K562 (cell line): ENCODE data around the gene PTK6. TPM values are rescaled to one million over a fixed set of nuclear protein-coding genes. Genes with fewer than 3 reads are reported as not detected.

ENCODE experiments used
- AFF4 ChIP-seq: sonication (generic); formaldehyde crosslinking; IDR thresholded peaks from 2 replicates; pipeline ENCODE4 v1.8.0; 2023; ENCODE audit warnings: mild to moderate bottlenecking, missing genetic modification reagents
- CEBPG ChIP-seq, 3 experiments: fragments of 200-800 bp in 1 of 3; sonication (Bioruptor generic) in 1 of 3; sonication (generic) in 1 of 3; formaldehyde crosslinking in 1 of 3; IDR thresholded peaks in 2 of 3; conservative IDR thresholded peaks in 1 of 3; 2 replicates each; pipeline versions ENCODE4 v1.6.1 to v1.8.0; 2016 to 2022; ENCODE audit warnings: missing compliant biosample characterization in 2 of 3, missing genetic modification characterization in 2 of 3, mild to moderate bottlenecking in 1 of 3, missing genetic modification reagents in 1 of 3
- CREB1 ChIP-seq, 2 experiments: sonication (generic) in 1 of 2; formaldehyde crosslinking in 1 of 2; IDR thresholded peaks; 2 replicates each; pipeline versions ENCODE4 v1.6.1 to v1.8.0; 2012 to 2022; ENCODE audit warnings: inconsistent platforms in 1 of 2, mild to moderate bottlenecking in 1 of 2, missing genetic modification reagents in 1 of 2, moderate library complexity in 1 of 2
- DNMT1 ChIP-seq: fragments of 450-650 bp; IDR thresholded peaks from 2 replicates; pipeline ENCODE4 v1.6.1; 2016; ENCODE audit warnings: antibody characterized with exemption, mild to moderate bottlenecking
- HLTF ChIP-seq: fragments of 450-650 bp; IDR thresholded peaks from 2 replicates; pipeline ENCODE4 v1.6.1; 2016
- KDM1A ChIP-seq, 2 experiments: fragments of 450-650 bp; IDR thresholded peaks; 2 replicates each; pipeline ENCODE4 v1.6.1; 2016; ENCODE audit warnings: mild to moderate bottlenecking in 2 of 2
- L3MBTL2 ChIP-seq: fragments of 450-650 bp; IDR thresholded peaks from 2 replicates; pipeline ENCODE4 v1.6.1; 2016; ENCODE audit warnings: mild to moderate bottlenecking, moderate library complexity
- MAX ChIP-seq: sonication (generic); formaldehyde crosslinking; IDR thresholded peaks from 2 replicates; pipeline ENCODE4 v1.9.0; 2022; ENCODE audit warnings: mild to moderate bottlenecking, missing genetic modification reagents
- MAZ ChIP-seq, 2 experiments: fragments of 450-650 bp in 1 of 2; sonication (generic) in 1 of 2; formaldehyde crosslinking; IDR thresholded peaks in 1 of 2; conservative IDR thresholded peaks in 1 of 2; 2 replicates each; pipeline versions ENCODE4 v1.4.0 to v1.5.0; 2020; ENCODE audit warnings: mild to moderate bottlenecking in 1 of 2, missing genetic modification reagents in 1 of 2
- MXI1 ChIP-seq: IDR thresholded peaks from 2 replicates; pipeline ENCODE4 v1.6.1; 2011; ENCODE audit warnings: low read depth, mild to moderate bottlenecking, improper control_type of control experiment, low read length
- NFIC ChIP-seq: fragments of 450-650 bp; IDR thresholded peaks from 2 replicates; pipeline ENCODE4 v1.6.1; 2017; ENCODE audit warnings: mild to moderate bottlenecking, inconsistent platforms
- PHF21A ChIP-seq: fragments of 450-650 bp; IDR thresholded peaks from 2 replicates; pipeline ENCODE4 v1.6.1; 2017; ENCODE audit warnings: low read depth, borderline replicate concordance
- TEAD4 ChIP-seq, 2 experiments: sonication (generic) in 1 of 2; formaldehyde crosslinking in 1 of 2; IDR thresholded peaks; 2 replicates each; pipeline versions ENCODE4 v1.6.1 to v1.8.0; 2012 to 2022; ENCODE audit warnings: borderline replicate concordance in 1 of 2, inconsistent platforms in 1 of 2, low read length in 1 of 2, mild to moderate bottlenecking in 1 of 2, missing genetic modification reagents in 1 of 2
- ZNF639 ChIP-seq, 2 experiments: fragments of 200-800 bp in 1 of 2; sonication (Bioruptor generic) in 1 of 2; sonication (generic) in 1 of 2; formaldehyde crosslinking in 1 of 2; IDR thresholded peaks in 1 of 2; conservative IDR thresholded peaks in 1 of 2; 2 replicates each; pipeline versions ENCODE4 v1.5.0 to v1.6.1; 2016 to 2020; ENCODE audit warnings: missing compliant biosample characterization in 1 of 2, missing genetic modification characterization in 1 of 2, missing genetic modification reagents in 1 of 2
- polyA plus RNA-seq, 8 experiments: library from polyadenylated mRNA; depleted of rRNA in 4 of 8; stranded (reverse) in 5 of 8; unstranded in 3 of 8; fragments of >200 nt; fragmentation: Nextera tagmentation in 2 of 8; fragmentation: Illumina TruSeq in 1 of 8; extraction: Ambion mirVana in 2 of 8; extraction: Trizol in 1 of 8; gene quantifications; 2 replicates each; pipeline versions ENCODE4 v1.2.1 to v1.2.3, GENCODE V29; 2011 to 2014; ENCODE audit warnings: inconsistent platforms in 1 of 8, missing spikeins in 1 of 8
- total RNA-seq, 7 experiments: library from RNA; depleted of rRNA in 6 of 7; stranded (reverse); fragments of >200 nt in 6 of 7; fragmentation: Illumina TruSeq in 2 of 7; extraction: Trizol in 2 of 7; gene quantifications; 2 replicates each; pipeline versions ENCODE4 v1.2.1 to v1.2.3, GENCODE V29; 2011 to 2021; ENCODE audit warnings: low replicate concordance in 1 of 7

Gene PTK6
- total and polyA plus RNA-seq, 9 of the 15 experiments (the other 6 are each of a cell fraction or from before 2014, with no cell fraction given), result 0.07 TPM; not detected in 8

- TF ChIP-seq TEAD4 (IDR thresholded peaks at IDR 0.05; ENCODE audit: low read length) (no peak), TEAD4 (CRISPR knock-in tag; IDR thresholded peaks at IDR 0.05; ENCODE audit: borderline replicate concordance) (0 out of 2 replicates have a peak, but pooled peaks have one; percentile 21), MAX (CRISPR knock-in tag) (peak; percentile 31), NFIC (peak; percentile 66), MAZ (CRISPR knock-in tag; conservative IDR thresholded peaks at IDR 0.05 in 1 of 2, IDR thresholded peaks at IDR 0.05 in 1 of 2) (peak; percentile 67 to 79), AFF4 (CRISPR knock-in tag) (0 out of 2 replicates have a peak, but pooled peaks have one; percentile 43), DNMT1 (0 out of 2 replicates have a peak, but pooled peaks have one; percentile 22), HLTF (no peak), L3MBTL2 (peak; percentile 35; the same call in 1 of the 2 replicates), CREB1 (IDR thresholded peaks at IDR 0.05) (no peak), CREB1 (CRISPR knock-in tag; IDR thresholded peaks at IDR 0.05) (peak; percentile 37; the same call in 1 of the 2 replicates), PHF21A (no peak), ZNF639 (CRISPR knock-in tag; conservative IDR thresholded peaks at IDR 0.05 in 1 of 2, IDR thresholded peaks at IDR 0.05 in 1 of 2) (no peak), KDM1A (IDR thresholded peaks at IDR 0.05) (no peak), CEBPG (CRISPR knock-in tag; IDR thresholded peaks at IDR 0.05) (peak; percentile 35; the same call in 1 of the 2 replicates), CEBPG (tag; conservative IDR thresholded peaks at IDR 0.05 in 1 of 2, IDR thresholded peaks at IDR 0.05 in 1 of 2) (no peak), MXI1 (no peak)
Measured at GRCh38 chr20:63574156-63574828, 37.1 kb upstream of the PTK6 start, which contains the start of gene HELZ2 (continued).
